Tibial nerve (tissue), 4 donors: ENCODE measurements around the gene PRPH2.

Source experiments
- EP300 ChIP-seq, 2 donors: sonication (generic); formaldehyde crosslinking; IDR thresholded peaks; one replicate each; pipeline ENCODE4 v1.6.1; 2017; ENCODE audit warnings: antibody characterized with exemption in 2 of 2, mild to moderate bottlenecking in 1 of 2
- POLR2A ChIP-seq, 2 donors: fragments of 450-650 bp; IDR thresholded peaks; one replicate each; pipeline ENCODE4 v1.6.1; 2017; ENCODE audit warnings: antibody characterized with exemption in 2 of 2, mild to moderate bottlenecking in 2 of 2, moderate library complexity in 2 of 2
- TF ChIP-seq, protein P1 (sequence below), 5 experiments: fragments of 200-600 bp in 3 of 5; fragments of 450-650 bp in 2 of 5; sonication (generic) in 3 of 5; IDR thresholded peaks; one replicate each; pipeline ENCODE4 v1.5.1; 2016 to 2019; ENCODE audit warnings: antibody characterized with exemption in 5 of 5, mild to moderate bottlenecking in 3 of 5, moderate library complexity in 2 of 5

DNA sequence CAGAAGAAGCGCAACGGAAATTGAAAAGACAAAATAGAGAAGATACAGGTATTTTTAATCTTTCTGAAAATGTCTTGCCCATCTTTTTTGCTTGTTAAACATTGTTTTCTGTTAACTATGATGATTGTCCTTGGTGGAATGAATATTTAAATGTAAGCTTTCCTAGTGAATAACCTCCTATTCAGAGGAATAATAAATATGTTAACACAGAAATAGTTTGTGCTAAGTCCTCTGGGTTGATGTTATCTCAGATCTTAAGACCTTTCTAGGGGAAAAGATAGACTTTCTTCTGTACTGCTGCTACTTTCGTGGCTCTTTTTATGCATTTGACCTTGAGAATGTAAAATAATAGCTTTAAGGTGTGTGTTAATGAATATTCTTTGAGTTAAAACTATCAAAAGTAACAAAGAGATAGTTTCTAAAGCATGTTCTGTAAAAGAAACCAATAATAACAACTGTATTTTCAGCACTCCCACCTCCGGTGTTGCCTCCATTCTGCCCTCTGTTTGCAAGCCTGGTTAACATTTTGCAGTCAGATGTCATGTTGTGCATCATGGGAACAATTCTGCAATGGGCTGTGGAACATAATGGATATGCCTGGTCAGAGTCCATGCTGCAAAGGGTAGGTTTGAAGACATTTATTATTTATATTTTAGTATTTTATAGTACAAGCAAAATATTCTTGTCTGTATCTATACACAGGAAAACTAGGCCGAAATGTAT, 70.2 kb downstream of the PRPH2 start:
- TF ChIP-seq, protein P1, sequence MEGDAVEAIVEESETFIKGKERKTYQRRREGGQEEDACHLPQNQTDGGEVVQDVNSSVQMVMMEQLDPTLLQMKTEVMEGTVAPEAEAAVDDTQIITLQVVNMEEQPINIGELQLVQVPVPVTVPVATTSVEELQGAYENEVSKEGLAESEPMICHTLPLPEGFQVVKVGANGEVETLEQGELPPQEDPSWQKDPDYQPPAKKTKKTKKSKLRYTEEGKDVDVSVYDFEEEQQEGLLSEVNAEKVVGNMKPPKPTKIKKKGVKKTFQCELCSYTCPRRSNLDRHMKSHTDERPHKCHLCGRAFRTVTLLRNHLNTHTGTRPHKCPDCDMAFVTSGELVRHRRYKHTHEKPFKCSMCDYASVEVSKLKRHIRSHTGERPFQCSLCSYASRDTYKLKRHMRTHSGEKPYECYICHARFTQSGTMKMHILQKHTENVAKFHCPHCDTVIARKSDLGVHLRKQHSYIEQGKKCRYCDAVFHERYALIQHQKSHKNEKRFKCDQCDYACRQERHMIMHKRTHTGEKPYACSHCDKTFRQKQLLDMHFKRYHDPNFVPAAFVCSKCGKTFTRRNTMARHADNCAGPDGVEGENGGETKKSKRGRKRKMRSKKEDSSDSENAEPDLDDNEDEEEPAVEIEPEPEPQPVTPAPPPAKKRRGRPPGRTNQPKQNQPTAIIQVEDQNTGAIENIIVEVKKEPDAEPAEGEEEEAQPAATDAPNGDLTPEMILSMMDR (IDR thresholded peaks at IDR 0.05) = no peak
- TF ChIP-seq EP300 (IDR thresholded peaks at IDR 0.05) (no peak), POLR2A (IDR thresholded peaks at IDR 0.05) (no peak)
